Natural killer cell (primary cell): ENCODE measurements around the gene PYGB. TPM values are rescaled to one million over a fixed set of nuclear protein-coding genes. Genes with fewer than 3 reads are reported as not detected.

Experiments used
- ATAC-seq, 3 donors: fragments of 150-1000 bp in 2 of 3; fragments of 200-7000 bp in 1 of 3; cut with Tn5 transposase; 1 replicate in 1 of 3; 2 replicates in 2 of 3; pipeline ENCODE4 v1.10.0; 2021; ENCODE audit warnings: mild to moderate bottlenecking in 2 of 3, moderate library complexity in 2 of 3
- DNase-seq, 2 donors: peaks; one replicate each; pipeline versions ENCODE4 v3.0.0 to v3.0.0-alpha.2; 2013 to 2021; ENCODE audit warnings: mixed read lengths in 1 of 2
- H3K27ac ChIP-seq: one replicate; pipeline ENCODE4 v1.5.1; 2013; ENCODE audit warnings: mild to moderate bottlenecking, low read length
- H3K27me3 ChIP-seq: one replicate; pipeline ENCODE4 v1.6.1; 2013; ENCODE audit warnings: low read length; ENCODE audit not compliant: control insufficient read depth, insufficient read depth
- H3K36me3 ChIP-seq: one replicate; pipeline ENCODE4 v1.6.1; 2013; ENCODE audit warnings: low read length; ENCODE audit not compliant: control insufficient read depth, insufficient read depth
- H3K4me1 ChIP-seq: one replicate; pipeline ENCODE4 v1.6.1; 2013; ENCODE audit warnings: low read length; ENCODE audit not compliant: control insufficient read depth, insufficient read depth
- H3K4me3 ChIP-seq: one replicate; pipeline ENCODE4 v1.5.1; 2013; ENCODE audit warnings: low read length
- H3K9me3 ChIP-seq: one replicate; pipeline ENCODE4 v1.6.1; 2013; ENCODE audit warnings: low read length; ENCODE audit not compliant: control insufficient read depth, insufficient read depth
- H3K27ac Mint-ChIP-seq, 2 donors: one replicate each; pipeline ENCODE4 v1.8.0; 2022; ENCODE audit warnings: mild to moderate bottlenecking in 2 of 2, mixed read lengths in 2 of 2, moderate library complexity in 1 of 2
- H3K27me3 Mint-ChIP-seq, 2 donors: one replicate each; pipeline ENCODE4 v1.8.0; 2022; ENCODE audit warnings: low read depth in 2 of 2, mixed read lengths in 2 of 2
- H3K36me3 Mint-ChIP-seq: one replicate; pipeline ENCODE4 v1.8.0; 2022; ENCODE audit warnings: mixed read lengths
- H3K4me1 Mint-ChIP-seq, 2 donors: one replicate each; pipeline ENCODE4 v1.8.0; 2022; ENCODE audit warnings: mixed read lengths in 2 of 2
- H3K4me3 Mint-ChIP-seq: one replicate; pipeline ENCODE4 v1.8.0; 2022; ENCODE audit warnings: mild to moderate bottlenecking, moderate library complexity, mixed read lengths
- H3K9me3 Mint-ChIP-seq, 2 donors: one replicate each; pipeline ENCODE4 v1.8.0; 2022; ENCODE audit warnings: mixed read lengths in 2 of 2
- WGBS: methylation state at CpG from one replicate; pipeline ENCODE4 v1.1.7; 2013; ENCODE audit warnings: missing lambda C conversion rate; ENCODE audit not compliant: insufficient coverage; 5-methylcytosine and 5-hydroxymethylcytosine counted together
- intact Hi-C: fragments of 100-400 bp; cut with micrococcal nuclease; formaldehyde crosslinking; loops from one replicate; pipeline ENCODE4 v1.14.2; 2022
- total RNA-seq, 4 donors: library from RNA; stranded (reverse); fragments of 120-200 nt in 1 of 4; gene quantifications; one replicate each; pipeline versions ENCODE4 v1.2.3 to v1.2.4, GENCODE V29; 2013 to 2022
- TF ChIP-seq, protein P1 (sequence below): fragments of 200-600 bp; IDR thresholded peaks from one replicate; pipeline ENCODE4 v1.8.0; 2022; ENCODE audit warnings: antibody characterized with exemption

The PYGB gene
- total RNA-seq, 3 donors from 2014 or later (not counting 1 experiment from before 2014, with no cell fraction given), result 39.4 to 55.4 (median 47.0) TPM

DNA sequence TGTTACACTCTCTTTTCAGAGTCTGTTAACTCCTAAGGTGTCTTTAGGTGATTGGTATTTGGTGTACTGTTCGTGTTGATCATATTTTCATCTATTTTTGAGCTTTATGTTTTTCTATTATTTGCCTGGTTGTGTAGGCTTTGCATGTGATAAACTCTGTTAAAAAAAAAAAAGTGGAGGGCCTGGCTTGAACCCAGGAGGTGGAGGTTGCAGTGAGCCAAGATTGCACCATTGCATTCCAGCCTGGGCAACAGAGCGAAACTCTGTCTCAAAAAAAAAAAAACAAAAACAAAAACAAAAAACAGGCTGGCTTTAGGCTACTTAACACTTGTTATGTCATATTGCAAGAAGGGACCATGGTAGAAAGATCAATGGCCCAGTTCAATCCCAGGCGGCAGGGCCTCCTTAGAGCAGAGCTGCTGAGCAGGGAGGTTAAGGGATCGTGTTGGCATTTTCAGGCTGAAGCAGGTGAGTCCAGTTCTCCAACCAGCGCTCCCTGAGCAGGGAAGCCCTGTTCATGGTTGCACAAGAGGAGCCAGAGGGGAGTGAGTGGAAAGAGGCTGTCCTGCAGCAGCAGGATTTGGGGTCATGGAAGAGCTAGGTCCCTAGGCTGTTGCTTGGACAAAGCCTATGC lies 8.5 kb downstream of the PYGB start:
- Histone ChIP-seq H3K4me3 (no peak overlapping the region), H3K36me3 (peaks cover 6% of the 10 kb centered on the region), H3K27ac (no peak overlapping the region), H3K9me3 (no peaks in the 10 kb centered on the region), H3K27me3 (no peaks in the 10 kb centered on the region), H3K4me1 (no peaks in the 10 kb centered on the region)
- peaks cover 0 to 17% of the 10 kb centered on the region in 2 donors for H3K4me1 Mint-ChIP-seq
- DNase-seq (no peak), ATAC-seq (no peak)
- no peaks in the 10 kb centered on the region for H3K27me3 Mint-ChIP-seq
- 95% methylated on average over 5 of the region's 5 CpGs for WGBS
- no peaks in the 10 kb centered on the region for H3K36me3 Mint-ChIP-seq
- intact Hi-C loops, result no loop called here
- H3K9me3 Mint-ChIP-seq, result no peaks in the 10 kb centered on the region
- TF ChIP-seq, protein P1, sequence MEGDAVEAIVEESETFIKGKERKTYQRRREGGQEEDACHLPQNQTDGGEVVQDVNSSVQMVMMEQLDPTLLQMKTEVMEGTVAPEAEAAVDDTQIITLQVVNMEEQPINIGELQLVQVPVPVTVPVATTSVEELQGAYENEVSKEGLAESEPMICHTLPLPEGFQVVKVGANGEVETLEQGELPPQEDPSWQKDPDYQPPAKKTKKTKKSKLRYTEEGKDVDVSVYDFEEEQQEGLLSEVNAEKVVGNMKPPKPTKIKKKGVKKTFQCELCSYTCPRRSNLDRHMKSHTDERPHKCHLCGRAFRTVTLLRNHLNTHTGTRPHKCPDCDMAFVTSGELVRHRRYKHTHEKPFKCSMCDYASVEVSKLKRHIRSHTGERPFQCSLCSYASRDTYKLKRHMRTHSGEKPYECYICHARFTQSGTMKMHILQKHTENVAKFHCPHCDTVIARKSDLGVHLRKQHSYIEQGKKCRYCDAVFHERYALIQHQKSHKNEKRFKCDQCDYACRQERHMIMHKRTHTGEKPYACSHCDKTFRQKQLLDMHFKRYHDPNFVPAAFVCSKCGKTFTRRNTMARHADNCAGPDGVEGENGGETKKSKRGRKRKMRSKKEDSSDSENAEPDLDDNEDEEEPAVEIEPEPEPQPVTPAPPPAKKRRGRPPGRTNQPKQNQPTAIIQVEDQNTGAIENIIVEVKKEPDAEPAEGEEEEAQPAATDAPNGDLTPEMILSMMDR, result no peak
- no peak overlapping the region for H3K4me3 Mint-ChIP-seq
- no peak overlapping the region for H3K27ac Mint-ChIP-seq

DNA sequence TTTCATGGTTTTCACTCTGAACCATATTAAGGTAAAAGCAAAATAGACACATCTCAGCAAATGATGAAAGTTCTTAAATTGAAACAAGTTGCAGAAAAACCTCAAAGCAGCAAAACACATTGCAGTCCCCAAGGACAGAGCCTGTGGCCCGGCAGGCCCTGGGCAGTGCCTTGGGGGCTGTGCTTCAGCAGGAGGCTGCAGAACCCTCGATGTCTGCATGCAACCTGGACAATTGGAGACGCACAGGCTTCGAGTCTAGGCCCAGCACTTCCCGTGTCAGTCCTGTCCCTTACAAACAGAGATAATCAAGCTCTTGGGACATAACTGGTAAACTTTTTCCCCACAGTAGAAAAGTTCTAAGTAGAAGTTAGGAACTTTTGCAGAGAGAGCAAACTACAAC lies 9.2 kb downstream of the PYGB start:
- H3K9me3 ChIP-seq, result no peaks in the 10 kb centered on the region
- no peaks in the 10 kb centered on the region for H3K36me3 Mint-ChIP-seq
- no peak overlapping the region for H3K4me3 Mint-ChIP-seq
- no peak for ATAC-seq
- no peak overlapping the region for H3K27ac ChIP-seq
- H3K4me1 Mint-ChIP-seq, result peaks cover 0 to 15% of the 10 kb centered on the region in 2 donors
- H3K27me3 Mint-ChIP-seq, result no peaks in the 10 kb centered on the region
- H3K4me1 ChIP-seq, result no peaks in the 10 kb centered on the region
- H3K27ac Mint-ChIP-seq, result no peak overlapping the region
- TF ChIP-seq, protein P1, result no peak
- H3K4me3 ChIP-seq, result no peak overlapping the region
- peaks cover 6% of the 10 kb centered on the region for H3K36me3 ChIP-seq
- H3K9me3 Mint-ChIP-seq, result no peaks in the 10 kb centered on the region
- intact Hi-C loops, result no loop called here
- 90% methylated on average over 5 of the region's 5 CpGs for WGBS
- no peak for DNase-seq
- no peaks in the 10 kb centered on the region for H3K27me3 ChIP-seq

DNA sequence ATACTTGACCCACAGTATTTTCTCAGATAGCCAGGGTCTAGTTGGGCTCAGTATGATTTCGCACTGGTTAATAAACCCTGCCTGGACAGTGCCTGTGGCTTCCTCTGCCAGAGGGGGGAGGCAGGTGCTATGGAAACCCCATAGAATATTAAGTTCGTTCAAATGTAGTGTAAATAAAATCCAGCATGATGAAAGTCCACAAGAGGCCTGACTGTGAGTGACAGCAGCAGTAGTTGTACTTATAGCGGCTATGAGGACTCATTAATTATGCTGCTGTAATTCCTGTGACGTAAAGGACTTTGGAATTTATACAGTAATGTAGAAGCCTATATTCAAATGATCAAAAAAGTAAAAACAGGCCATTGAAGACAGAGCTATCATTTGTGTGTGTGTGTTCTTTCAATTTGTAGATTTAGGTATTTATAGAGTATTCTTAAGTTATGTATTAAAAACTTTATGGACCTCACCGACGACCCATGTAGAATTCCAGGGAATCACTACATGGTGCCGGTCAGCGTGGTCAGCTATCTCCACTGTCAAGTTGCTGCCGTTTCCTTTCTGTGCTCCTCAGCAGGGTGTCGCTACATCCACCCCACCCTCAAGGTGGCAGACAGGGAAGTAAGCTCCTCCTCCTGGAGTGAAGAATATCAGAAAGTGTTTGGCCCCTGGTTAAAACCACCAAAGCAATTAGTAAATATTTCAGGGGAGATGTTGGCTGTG lies 10.0 kb downstream of the PYGB start:
- Histone ChIP-seq H3K9me3 (no peaks in the 10 kb centered on the region), H3K36me3 (peaks cover 6% of the 10 kb centered on the region), H3K27ac (no peak overlapping the region), H3K27me3 (no peaks in the 10 kb centered on the region), H3K4me3 (no peak overlapping the region), H3K4me1 (no peaks in the 10 kb centered on the region)
- TF ChIP-seq, protein P1, result no peak
- Mint-ChIP-seq H3K9me3 (no peaks in the 10 kb centered on the region), H3K4me1 (peaks cover 0 to 10% of the 10 kb centered on the region in 2 donors), H3K4me3 (no peak overlapping the region), H3K36me3 (no peaks in the 10 kb centered on the region), H3K27ac (no peak overlapping the region), H3K27me3 (no peaks in the 10 kb centered on the region)
- DNase-seq, result no peak
- WGBS, result 91% methylated on average over 9 of the region's 10 CpGs
- intact Hi-C loops, result no loop called here
- ATAC-seq, result no peak
